HG03108 (cell line): ENCODE results near the gene URI1.
"Not testable (repeated sequence)": the region's sequence is repeated elsewhere in the genome, so short reads cannot be mapped to it uniquely, and the experiment has no call there.

Source experiments
- ATAC-seq: cut with Tn5 transposase; IDR thresholded peaks from one replicate; pipeline ENCODE4 v1.9.1; 2021; ENCODE audit warnings: moderate library complexity; ENCODE audit not compliant: unreplicated experiment

Gene URI1

GRCh38 chr19:29942404-29943261 is 594 bp downstream of the URI1 start:
- peak; percentile 66 for ATAC-seq

GRCh38 chr19:29943615-29944014 is 1.6 kb downstream of the URI1 start:
- ATAC-seq: no peak

- ATAC-seq: no peak
These were observed 2.5 kb downstream of the URI1 start for GRCh38 chr19:29944390-29945012.

- no peak for ATAC-seq
These were observed 3.0 kb downstream of the URI1 start for GRCh38 chr19:29945017-29945416.

- no peak for ATAC-seq
These were observed 3.4 kb downstream of the URI1 start for GRCh38 chr19:29945433-29945832.

- ATAC-seq: no peak
These were observed 4.6 kb downstream of the URI1 start for GRCh38 chr19:29946645-29947044.

DNA sequence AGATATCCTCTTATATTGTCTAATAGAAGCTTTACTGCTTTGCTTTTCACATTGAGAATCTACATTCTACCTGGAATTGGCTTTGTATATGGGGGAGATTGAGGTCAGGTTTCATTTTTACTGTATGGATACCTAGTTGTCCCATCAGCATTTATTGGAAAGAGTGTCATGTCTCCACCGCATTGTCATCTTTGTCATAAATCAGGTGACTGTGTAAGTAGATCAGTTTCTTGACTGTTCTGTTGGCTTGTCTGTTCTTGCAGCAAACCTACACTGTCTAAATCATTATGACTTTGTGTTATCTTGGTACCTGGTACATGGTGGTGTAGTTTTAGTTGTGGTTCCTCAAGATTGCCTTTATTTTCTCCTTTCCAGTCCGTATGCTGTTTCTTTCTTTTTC is 5.8 kb downstream of the URI1 start:
- ATAC-seq: no peak

DNA sequence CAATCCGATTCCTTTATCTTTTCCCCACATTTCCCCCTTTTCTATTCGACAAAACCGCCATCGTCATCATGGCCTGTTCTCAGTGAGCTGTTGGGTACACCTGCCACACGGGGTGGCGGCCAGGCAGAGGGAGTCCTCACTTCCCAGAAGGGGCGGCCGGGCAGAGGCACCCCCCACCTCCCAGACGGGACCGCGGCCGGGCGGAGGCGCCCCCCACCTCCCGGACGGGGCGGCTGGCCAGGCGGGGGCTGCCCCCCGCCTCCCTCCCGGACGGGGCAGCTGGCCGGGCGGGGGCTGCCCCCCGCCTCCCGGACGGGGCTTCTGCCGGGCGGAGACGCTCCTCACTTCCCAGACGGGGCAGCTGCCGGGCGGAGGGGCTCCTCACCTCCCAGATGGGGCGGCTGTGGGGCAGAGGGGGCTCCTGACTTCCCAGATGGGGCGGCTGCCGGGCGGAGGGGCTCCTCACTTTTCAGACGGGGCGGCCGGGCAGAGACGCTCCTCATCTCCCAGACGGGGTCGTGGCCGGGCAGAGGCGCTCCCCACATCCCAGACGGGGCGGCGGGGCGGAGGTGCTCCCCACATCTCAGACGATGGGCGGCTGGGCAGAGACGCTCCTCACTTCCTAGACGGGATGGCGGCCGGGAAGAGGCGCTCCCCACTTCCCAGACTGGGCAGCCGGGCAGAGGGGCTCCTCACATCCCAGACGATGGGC is 6.9 kb downstream of the URI1 start:
- ATAC-seq: not testable (repeated sequence)

DNA sequence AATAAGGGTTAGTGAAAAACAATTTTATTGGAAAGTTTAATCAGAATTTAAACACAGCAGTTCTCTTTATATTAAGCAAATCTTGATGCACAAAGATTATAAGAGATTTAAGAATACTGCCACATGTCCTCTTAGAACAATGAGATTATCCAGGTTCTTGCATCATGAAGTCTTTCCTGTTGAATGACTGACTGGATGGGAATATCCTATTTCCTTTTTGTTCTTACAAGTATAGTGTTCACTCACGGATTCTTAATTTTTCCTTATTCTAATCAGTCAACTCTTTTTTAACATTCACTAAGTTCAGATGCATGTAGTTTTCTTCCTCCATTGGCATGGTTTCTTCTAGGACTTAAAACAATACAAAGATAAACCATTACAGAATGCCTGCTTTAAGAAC is 10.1 kb downstream of the URI1 start:
- ATAC-seq: no peak

DNA sequence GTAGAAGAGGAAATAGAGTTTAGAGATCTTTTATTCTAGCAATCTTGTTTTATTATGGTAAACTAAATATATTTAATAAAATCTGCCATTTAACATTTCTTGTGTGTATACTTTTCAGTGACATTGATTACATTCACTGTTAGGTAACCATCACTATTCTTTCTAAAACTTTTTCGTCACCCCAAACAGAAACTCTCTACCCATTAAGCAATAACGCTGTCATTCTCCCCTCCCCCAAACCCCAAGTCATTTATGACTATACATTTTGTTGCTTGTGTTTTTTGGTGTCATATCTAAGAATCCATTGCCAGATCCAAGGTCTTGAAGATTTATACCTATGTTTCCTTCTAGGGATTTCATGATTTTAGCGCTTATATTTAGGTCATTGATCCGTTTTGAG is 10.6 kb downstream of the URI1 start:
- no peak for ATAC-seq

- ATAC-seq: no peak
These were observed 11.6 kb downstream of the URI1 start for GRCh38 chr19:29953352-29954247.

- ATAC-seq: no peak
These were observed 14.8 kb downstream of the URI1 start for GRCh38 chr19:29956855-29957254.

GRCh38 chr19:29961311-29961710 is 19.3 kb downstream of the URI1 start:
- ATAC-seq: no peak

DNA sequence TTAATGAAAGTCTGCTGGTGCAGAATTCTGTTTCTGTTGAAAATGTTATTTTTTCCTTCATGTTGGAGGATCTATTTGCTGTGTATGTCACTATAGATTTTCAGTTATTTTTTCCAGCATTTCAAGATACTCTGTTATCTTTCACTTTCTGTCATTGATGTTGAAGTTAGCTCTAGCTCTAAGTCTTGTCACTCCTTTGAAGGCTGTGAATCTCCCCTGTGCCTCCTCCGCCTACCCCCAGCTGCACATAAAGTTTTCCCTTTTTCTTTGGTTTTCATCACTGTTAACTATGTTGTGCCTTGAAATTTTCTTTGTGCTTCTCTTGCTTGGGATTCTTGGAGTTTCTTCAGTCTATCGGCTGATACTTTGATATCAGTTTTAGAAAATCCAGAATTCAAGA is 20.8 kb downstream of the URI1 start:
- ATAC-seq: no peak

GRCh38 chr19:29963576-29963975 is 21.5 kb downstream of the URI1 start:
- no peak for ATAC-seq

DNA sequence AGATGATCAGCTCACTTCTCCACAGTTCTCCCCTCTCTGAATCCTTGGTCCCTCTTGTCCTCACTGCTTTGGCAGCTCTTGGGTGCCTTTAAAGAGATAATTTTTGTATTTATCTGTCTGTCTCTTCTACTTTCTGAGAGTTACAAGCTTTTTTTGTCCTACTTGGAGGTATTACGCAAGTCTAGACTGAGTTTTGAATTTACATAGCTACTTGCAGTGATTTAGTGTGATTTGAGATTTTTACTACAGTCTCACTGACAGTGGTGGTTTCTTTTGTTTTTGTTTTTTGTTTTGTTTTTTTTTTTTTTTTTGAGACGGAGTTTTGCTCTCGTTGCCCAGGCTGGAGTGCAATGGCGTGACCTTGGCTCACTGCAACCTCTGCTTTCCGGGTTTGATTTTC is 22.1 kb downstream of the URI1 start:
- ATAC-seq: no peak

GRCh38 chr19:29965492-29965891 is 23.5 kb downstream of the URI1 start:
- ATAC-seq: no peak

DNA sequence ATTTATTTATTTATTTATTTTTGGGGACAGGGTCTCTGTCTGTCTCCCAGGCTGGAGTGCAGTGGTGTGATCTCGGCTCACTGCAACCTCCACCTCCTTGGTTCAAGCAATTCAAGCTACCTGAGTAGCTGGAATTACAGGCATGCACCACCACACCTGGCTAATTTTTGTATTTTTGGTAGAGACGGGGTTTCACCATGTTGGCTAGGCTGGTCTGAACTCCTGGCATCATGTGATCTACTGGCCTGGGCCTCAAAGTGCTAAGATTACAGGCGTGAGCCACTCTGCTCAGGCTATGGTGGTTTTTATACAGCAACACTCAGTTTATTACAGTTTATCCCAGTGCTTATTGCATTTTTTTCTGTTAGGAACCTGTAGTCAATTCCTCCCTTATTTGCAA is 24.1 kb downstream of the URI1 start:
- ATAC-seq: not testable (repeated sequence)

DNA sequence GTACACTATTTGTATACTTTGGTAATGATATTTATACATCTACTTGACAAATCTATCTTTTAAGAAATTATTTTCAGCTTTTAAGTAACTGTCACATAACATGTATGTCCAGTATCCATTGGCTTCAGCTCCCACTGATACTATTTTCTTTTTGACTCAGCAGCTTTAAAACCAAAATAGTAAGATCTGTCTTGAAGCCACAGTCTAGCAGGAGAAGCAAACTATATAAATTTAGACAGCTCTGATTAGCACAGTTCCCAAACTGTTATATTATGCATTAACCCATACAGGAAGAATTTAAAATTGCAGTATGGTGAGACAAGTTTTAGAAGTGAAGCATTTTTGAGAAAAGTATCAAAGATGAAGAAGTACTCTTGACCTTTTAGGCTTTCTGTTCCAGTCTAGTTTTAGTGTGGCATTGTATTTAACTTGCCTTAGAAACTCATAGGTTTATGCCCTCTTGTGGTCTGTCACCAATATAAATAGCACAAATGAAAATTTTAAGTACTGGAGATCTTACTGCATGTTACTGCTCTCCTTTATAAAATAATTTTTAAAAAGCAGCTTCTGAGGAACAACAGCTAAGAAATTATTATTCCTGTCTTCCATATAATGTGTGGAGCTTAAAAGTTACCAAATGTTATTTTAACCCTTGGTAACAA is 24.7 kb downstream of the URI1 start:
- ATAC-seq: peak; percentile 39

- ATAC-seq: no peak
These were observed 25.6 kb downstream of the URI1 start for GRCh38 chr19:29967623-29968022.
